Measurements from ENCODE around the gene ST14. TPM values are rescaled to one million over a fixed set of nuclear protein-coding genes. Genes with fewer than 3 reads are reported as not detected.

Gene ST14
- total RNA-seq, 2 experiments from 2014 or later: not detected

DNA sequence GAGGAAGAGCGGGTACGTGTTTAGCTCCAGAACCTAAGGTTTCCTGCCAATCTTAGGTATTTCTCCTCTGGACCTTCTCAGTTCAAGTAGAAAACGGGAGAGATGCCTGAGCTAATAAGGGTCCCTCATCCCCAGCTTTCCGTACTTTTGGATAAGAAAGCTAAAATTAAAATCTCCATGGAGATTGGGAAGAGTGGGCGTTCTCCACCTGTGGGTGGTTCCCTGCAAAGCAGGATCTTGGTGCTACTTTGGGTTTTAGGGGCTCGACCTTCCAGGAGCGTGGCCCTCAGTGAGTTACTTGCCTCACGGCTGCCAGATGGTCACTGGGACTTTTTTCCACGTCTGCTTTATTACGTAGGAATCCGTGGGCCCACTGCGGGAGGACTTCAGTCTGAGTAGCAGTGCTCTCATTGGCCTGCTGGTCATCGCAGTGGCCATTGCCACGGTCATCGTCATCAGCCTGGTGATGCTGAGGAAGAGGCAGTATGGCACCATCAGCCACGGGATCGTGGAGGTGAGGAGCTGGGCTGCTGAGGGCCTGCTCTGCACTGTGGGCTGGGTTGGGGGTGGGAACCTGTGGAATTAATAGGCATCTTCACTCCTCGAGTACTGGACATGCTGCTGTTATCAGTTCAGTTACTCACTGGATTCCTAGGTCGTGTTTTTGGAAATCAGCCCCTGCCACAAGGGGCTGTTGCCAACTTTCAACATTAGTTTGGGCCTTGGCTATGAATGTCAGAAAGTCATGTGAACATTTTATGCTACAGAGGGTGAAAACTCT, 17.8 kb upstream of the ST14 start:
- Mint-ChIP-seq H3K36me3 (ENCODE audit: low read depth) (no peaks in the 10 kb centered on the region), H3K9me3 (no peaks in the 10 kb centered on the region), H3K4me1 (peaks cover 6% of the 10 kb centered on the region), H3K27ac (no peak overlapping the region), H3K27me3 (no peaks in the 10 kb centered on the region), H3K4me3 (no peak overlapping the region)
- DNase-seq: no peak
- POLR2A ChIA-PET: no interaction called here
- CTCF ChIA-PET: no interaction called here

DNA sequence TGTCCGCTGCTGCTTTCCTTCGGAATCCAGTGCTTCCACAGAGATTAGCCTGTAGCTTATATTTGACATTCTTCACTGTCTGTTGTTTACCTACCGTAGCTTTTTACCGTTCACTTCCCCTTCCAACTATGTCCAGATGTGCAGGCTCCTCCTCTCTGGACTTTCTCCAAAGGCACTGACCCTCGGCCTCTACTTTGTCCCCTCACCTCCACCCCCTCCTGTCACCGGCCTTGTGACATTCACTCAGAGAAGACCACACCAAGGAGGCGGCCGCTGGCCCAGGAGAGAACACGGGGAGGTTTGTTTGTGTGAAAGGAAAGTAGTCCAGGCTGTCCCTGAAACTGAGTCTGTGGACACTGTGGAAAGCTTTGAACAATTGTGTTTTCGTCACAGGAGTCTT, 15.4 kb upstream of the ST14 start:
- no peak for DNase-seq
- Mint-ChIP-seq H3K36me3 (ENCODE audit: low read depth) (no peaks in the 10 kb centered on the region), H3K27ac (peak overlapping the region; percentile 27), H3K27me3 (no peaks in the 10 kb centered on the region), H3K4me1 (peaks cover 9% of the 10 kb centered on the region), H3K9me3 (no peaks in the 10 kb centered on the region), H3K4me3 (no peak overlapping the region)
- POLR2A ChIA-PET: no interaction called here
- CTCF ChIA-PET: interaction anchor here (2.7 kb wide), 1 partner anchor 12 kb away, joined by 9 read pairs; no protein-coding TSS in a partner anchor

DNA sequence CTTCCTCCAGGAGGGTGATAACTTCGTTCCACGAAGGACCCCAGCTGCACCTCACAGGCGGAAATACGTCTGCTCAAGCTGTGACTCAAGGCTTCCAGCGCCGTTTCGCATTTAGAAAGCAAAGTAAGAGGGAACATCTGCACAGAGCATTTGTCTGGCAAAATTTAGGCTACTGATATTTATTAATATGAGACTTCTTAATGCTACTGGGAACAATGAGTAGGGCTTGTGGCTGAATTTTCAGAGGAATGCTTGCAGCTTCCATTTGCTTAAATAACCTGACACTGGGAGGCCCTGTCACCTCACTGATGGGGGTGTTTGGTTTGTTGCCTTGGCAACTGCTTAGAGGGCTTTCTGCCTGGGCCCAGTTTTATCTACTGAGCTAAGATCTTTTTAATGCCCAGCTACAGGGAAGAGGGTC, 14.7 kb upstream of the ST14 start:
- DNase-seq: no peak
- POLR2A ChIA-PET: no interaction called here
- Mint-ChIP-seq H3K4me3 (no peak overlapping the region), H3K4me1 (peaks cover 9% of the 10 kb centered on the region), H3K27ac (no peak overlapping the region), H3K36me3 (ENCODE audit: low read depth) (no peaks in the 10 kb centered on the region), H3K9me3 (no peaks in the 10 kb centered on the region), H3K27me3 (no peaks in the 10 kb centered on the region)
- CTCF ChIA-PET: interaction anchor here (1.2 to 2.7 kb wide), 2 partner anchors 13 to 56 kb away, joined by 4 to 9 read pairs; no protein-coding TSS in a partner anchor

DNA sequence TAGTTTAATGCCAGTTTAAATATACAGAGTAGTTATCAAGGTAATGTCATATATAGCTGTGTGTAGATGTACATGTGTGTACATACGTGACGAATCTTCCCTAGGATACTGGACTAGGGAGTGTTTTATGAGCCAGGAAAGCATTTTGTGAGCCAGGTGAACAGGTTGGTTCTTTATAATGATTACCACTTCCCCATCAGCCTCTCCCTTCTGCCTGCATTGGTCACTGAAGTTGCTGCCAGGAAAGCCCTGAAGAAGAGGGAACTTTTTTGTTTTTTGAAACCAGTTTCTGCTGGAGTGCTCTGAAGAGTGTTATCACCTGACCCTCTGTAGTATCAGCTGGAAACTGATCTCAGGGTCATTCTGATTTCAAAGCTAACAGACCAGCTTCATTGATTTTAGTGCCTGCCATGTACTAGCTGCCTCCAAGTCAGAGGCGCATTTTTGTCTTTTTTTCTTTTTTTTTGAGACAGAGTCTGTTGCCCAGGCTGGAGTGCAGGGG, 14.2 kb upstream of the ST14 start:
- ChIA-PET POLR2A (no interaction called here), CTCF (interaction anchor here (0.8 to 2.7 kb wide), 4 partner anchors 13 to 56 kb away, joined by 3 to 9 read pairs (median 4); partner anchors contain the start of gene ST14)
- no peaks in the 10 kb centered on the region for H3K27me3 Mint-ChIP-seq
- DNase-seq: no peak
- H3K9me3 Mint-ChIP-seq: no peaks in the 10 kb centered on the region
- H3K4me1 Mint-ChIP-seq: peaks cover 9% of the 10 kb centered on the region
- H3K27ac Mint-ChIP-seq: no peak overlapping the region
- H3K4me3 Mint-ChIP-seq: no peak overlapping the region
- no peaks in the 10 kb centered on the region for H3K36me3 Mint-ChIP-seq (ENCODE audit: low read depth)

DNA sequence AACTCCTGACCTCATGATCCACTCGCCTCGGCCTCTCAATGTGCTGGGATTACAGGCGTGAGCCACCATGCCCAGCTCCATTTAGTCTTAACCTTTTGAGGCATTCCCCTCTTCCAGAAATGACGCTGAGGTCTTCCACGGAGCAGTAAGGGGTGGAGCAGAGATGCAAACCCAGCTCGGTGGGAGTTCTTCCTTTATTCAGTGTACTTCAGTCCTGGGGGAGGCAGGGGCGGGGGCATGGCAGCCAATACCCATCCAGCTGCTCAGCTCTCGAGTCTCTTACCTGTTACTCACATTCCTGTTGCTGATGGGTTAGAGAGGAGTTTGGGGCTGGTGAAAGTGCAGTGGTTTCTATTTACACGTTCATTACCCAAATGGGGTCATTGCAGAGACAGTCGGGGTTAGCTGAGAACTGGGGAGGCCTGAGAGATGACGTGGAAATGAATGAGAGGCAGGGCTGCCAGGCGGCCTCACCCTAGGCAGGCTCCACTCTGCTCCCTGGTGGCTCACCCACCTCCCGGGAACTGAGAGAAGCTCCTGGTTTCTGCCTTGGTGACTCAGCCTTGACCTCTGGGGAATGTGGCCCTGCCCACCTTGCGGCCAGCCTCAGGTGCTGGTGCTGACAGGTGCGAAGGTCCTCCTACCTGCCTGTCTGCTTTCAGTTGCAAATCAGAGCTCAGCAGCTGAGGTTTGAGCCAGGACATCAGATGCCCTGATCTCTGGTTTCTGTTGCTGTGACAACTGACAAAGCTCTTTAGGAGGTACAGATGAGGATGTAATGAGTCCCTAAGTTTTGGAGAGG, 13.4 kb upstream of the ST14 start:
- Mint-ChIP-seq H3K27me3 (no peaks in the 10 kb centered on the region), H3K36me3 (ENCODE audit: low read depth) (no peaks in the 10 kb centered on the region)

DNA sequence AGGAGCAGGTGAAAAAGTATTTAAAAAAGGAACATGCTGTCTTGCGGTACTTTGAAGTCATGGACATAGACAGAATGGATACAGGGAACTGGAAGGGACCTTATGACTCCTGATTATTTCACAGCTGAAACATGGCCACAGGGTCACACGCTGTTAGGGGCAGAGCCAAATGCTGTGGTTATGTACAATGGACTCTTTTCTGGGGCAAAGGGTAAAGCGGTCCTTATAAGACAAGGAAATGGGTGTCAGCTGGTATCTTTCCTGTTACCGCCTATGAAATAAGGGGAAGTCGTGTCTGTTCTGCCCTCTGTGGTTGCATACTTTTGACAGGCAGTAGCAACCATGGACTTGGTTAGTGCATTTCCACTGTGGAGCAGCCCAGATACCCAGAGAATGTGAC, 12.8 kb upstream of the ST14 start:
- Mint-ChIP-seq H3K4me3 (no peak overlapping the region), H3K27me3 (no peaks in the 10 kb centered on the region), H3K36me3 (ENCODE audit: low read depth) (no peaks in the 10 kb centered on the region), H3K27ac (peak overlapping the region; percentile 7), H3K4me1 (peaks cover 9% of the 10 kb centered on the region), H3K9me3 (no peaks in the 10 kb centered on the region)
- peak; percentile 29 for DNase-seq
- ChIA-PET POLR2A (no interaction called here), CTCF (interaction anchor here (0.6 to 2.7 kb wide), 3 partner anchors 13 to 753 kb away, joined by 3 to 9 read pairs (median 3); partner anchors contain the start of gene ST14)

More for the DNA sequence above, 13.4 kb upstream of the ST14 start:
- CTCF ChIA-PET: interaction anchor here (0.8 to 2.7 kb wide), 4 partner anchors 13 to 55 kb away, joined by 3 to 9 read pairs (median 4); partner anchors contain the start of gene ST14
- no peak overlapping the region for H3K4me3 Mint-ChIP-seq
- H3K4me1 Mint-ChIP-seq: peaks cover 9% of the 10 kb centered on the region
- POLR2A ChIA-PET: no interaction called here
- no peak for DNase-seq
- H3K9me3 Mint-ChIP-seq: no peaks in the 10 kb centered on the region
- H3K27ac Mint-ChIP-seq: peak overlapping the region; percentile 7

DNA sequence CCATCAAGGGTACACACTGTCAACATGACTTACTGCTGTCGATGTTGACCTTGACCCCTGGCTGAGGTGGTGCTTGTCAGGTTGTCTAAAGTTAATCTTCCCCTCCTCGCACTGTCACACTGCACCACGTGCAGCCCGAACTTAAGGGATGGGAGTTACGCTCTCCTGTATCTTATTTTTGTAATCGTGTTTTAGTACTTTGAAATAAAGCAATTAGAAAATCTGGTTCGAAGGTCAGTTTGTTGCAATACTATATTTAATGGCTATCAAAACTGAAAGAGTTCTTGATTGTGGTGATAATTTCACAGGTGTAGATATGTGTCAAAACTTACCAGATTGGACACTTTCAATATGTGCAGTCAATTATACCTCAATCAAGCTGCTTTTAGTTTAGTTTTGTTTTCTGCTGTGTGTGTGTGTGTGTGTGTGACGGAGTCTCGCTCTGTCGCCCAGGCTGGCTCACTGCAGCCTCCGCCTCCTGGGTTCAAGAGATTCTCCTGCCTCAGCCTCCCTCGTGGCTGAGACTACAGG, 10.7 kb upstream of the ST14 start:
- Mint-ChIP-seq H3K4me1 (peaks cover 9% of the 10 kb centered on the region), H3K9me3 (no peaks in the 10 kb centered on the region), H3K27me3 (no peaks in the 10 kb centered on the region), H3K4me3 (no peak overlapping the region), H3K27ac (no peak overlapping the region), H3K36me3 (ENCODE audit: low read depth) (no peaks in the 10 kb centered on the region)
- ChIA-PET CTCF (interaction anchor here (1.5 kb wide), 1 partner anchor 12 kb away, joined by 5 read pairs; no protein-coding TSS in a partner anchor), POLR2A (no interaction called here)
- DNase-seq: no peak

DNA sequence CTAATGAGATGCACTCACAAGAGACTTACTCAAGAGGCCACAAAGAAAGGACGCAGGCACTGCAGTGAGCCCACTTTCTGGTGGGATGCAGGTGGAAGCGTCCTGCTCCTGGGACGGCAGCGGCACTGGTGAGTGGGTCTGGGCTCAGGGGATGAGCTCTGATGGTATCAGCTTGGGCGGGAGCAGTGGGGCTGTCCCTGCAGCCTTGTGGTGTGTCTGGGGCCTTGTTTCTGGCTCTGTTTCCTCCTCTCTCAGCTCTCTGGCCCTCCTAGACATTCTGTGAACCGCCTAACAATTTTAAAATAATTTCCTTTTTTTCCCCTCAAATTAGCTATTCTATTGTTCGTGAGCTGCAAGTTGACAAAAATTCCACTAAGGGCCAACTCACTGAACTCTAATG, 8.8 kb upstream of the ST14 start:
- POLR2A ChIA-PET: no interaction called here
- no peaks in the 10 kb centered on the region for H3K36me3 Mint-ChIP-seq (ENCODE audit: low read depth)

DNA sequence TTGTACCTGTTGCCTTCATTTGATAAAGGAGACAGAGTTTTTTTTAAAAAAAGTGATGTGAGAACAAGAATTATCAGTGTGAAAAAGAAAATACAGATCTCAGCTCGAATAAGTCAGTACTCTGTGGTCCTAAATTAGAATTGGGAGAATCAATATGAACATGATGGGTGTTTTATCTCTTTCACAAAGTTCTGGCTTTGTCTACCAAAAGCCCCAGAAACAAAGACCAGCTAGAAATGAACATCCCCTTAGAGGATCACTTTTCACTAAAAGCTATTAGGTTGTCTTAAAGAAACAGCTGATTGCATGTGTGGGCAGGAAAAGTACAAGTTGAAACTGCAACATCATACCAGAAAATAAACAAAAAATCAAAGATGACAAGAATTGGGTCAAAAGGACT, 8.4 kb upstream of the ST14 start:
- ChIA-PET POLR2A (no interaction called here), CTCF (interaction anchor here (1.0 kb wide), 1 partner anchor 20 kb away, joined by 4 read pairs; no protein-coding TSS in a partner anchor)
- Mint-ChIP-seq H3K4me3 (no peak overlapping the region), H3K4me1 (peaks cover 7% of the 10 kb centered on the region), H3K27me3 (peaks cover 4% of the 10 kb centered on the region), H3K36me3 (ENCODE audit: low read depth) (no peaks in the 10 kb centered on the region), H3K9me3 (no peaks in the 10 kb centered on the region), H3K27ac (no peak overlapping the region)
- DNase-seq: no peak

More for the DNA sequence above, 8.8 kb upstream of the ST14 start:
- Mint-ChIP-seq H3K4me3 (no peak overlapping the region), H3K9me3 (no peaks in the 10 kb centered on the region), H3K4me1 (peaks cover 9% of the 10 kb centered on the region), H3K27ac (no peak overlapping the region), H3K27me3 (peaks cover under 1% of the 10 kb centered on the region)
- CTCF ChIA-PET: interaction anchor here (1.0 kb wide), 1 partner anchor 19 kb away, joined by 4 read pairs; no protein-coding TSS in a partner anchor
- DNase-seq: no peak

DNA sequence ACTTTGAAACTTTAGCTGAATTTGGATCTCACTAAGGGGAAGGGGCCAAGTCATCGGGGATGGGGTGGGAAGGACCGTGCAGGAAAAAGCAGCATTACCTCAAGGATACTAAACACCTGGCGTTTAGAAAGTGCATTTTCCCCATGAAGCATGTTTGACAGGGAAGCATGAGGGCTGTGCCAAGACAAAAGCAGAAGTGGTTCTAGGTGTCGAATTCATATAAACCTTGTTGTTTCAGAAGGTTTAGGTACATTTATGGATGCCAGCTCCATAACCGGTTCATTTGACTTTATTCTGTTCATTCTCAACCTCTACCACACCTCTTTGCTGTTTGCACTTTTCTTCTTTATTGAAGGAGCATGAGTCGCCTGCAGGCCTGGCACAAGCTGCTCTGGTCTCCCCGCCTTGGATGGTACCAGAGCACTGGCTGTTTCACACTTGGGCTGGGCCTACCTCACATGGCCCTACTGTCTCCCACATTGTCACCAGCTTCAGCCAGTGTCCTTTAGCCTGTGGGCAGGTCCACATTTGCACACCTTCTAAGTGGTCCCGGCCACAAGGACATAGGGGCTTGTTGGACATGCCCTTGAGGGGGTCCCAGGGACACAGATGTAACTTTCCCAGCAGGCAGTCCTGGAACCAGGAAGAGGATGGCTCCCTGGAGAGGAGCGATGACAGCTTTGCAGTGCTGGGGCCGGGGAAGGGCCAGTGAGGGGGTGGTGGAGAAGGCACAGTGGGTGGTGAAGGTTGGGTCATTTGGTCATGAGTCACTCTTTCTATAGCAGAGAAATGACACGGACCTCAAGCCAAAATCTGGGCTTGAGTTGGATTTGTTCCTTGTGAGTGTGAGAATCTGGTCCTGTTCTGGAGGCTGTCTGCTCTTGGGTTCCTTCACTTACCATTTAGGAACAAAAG, 3.2 kb upstream of the ST14 start:
- no peaks in the 10 kb centered on the region for H3K36me3 Mint-ChIP-seq (ENCODE audit: low read depth)
- H3K27me3 Mint-ChIP-seq: peaks cover 42% of the 10 kb centered on the region
- H3K4me3 Mint-ChIP-seq: no peak overlapping the region
- H3K27ac Mint-ChIP-seq: no peak overlapping the region
- no peaks in the 10 kb centered on the region for H3K9me3 Mint-ChIP-seq
- peaks cover 10% of the 10 kb centered on the region for H3K4me1 Mint-ChIP-seq
- ChIA-PET CTCF (interaction anchor here (0.8 kb wide), 1 partner anchor 56 kb away, joined by 3 read pairs; no protein-coding TSS in a partner anchor), POLR2A (interaction anchor here (0.6 kb wide), 1 partner anchor 87 kb away, joined by 3 read pairs; no protein-coding TSS in a partner anchor)
- DNase-seq: no peak

DNA sequence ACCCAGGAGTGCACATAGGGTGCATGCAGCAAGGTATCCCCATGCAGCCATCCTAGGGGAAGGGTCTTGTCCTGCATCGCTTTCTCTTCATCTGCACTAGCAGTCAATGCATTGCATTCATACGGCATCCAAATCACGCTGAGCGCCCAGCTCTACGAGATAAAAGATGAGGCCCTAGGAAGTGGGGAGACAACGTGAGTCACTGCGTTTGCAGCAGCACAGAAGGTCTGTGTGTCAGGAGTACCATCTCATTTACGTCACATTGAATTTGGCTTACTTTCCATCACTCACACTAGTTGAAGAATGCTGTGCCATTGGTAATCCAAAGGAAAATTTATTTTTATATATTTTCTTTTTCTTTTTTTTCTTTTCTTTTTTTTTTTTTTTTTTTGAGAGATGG, 2.5 kb upstream of the ST14 start:
- POLR2A ChIA-PET: no interaction called here
- H3K36me3 Mint-ChIP-seq (ENCODE audit: low read depth): no peaks in the 10 kb centered on the region
- H3K27ac Mint-ChIP-seq: no peak overlapping the region
- no peak for DNase-seq
- H3K9me3 Mint-ChIP-seq: no peaks in the 10 kb centered on the region
- H3K4me1 Mint-ChIP-seq: peaks cover 10% of the 10 kb centered on the region
- CTCF ChIA-PET: interaction anchor here (0.8 kb wide), 1 partner anchor 56 kb away, joined by 3 read pairs; no protein-coding TSS in a partner anchor
- H3K4me3 Mint-ChIP-seq: no peak overlapping the region
- peaks cover 50% of the 10 kb centered on the region for H3K27me3 Mint-ChIP-seq

DNA sequence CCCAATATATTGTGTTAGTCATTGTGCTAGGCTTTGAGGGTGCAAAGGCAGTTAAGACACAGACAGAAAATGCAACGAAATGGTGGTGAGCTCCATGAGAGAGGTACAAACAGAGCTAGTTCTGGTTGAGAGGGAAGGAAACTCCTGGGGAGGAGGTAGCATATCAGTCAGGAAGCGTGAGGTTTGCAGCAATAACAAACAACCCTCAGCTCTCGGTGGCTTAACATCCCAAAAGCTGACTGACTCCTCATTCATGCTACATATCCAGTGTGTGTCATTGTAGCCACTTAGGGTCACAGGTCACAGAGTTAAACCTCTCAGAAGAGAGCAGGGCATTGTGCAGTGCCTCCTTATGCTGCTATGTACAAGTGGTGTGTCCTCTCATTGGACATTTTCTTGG, 1.7 kb upstream of the ST14 start:
- H3K27me3 Mint-ChIP-seq: peaks cover 54% of the 10 kb centered on the region

More for the DNA sequence above, 1.7 kb upstream of the ST14 start:
- Mint-ChIP-seq H3K9me3 (no peaks in the 10 kb centered on the region), H3K27ac (no peak overlapping the region), H3K4me3 (no peak overlapping the region), H3K36me3 (ENCODE audit: low read depth) (no peaks in the 10 kb centered on the region), H3K4me1 (peaks cover 10% of the 10 kb centered on the region)
- ChIA-PET POLR2A (no interaction called here), CTCF (no interaction called here)
- DNase-seq: no peak

Measured in activated CD4-positive, alpha-beta T cell treated with anti-CD3 and anti-CD28 coated beads, Interleukin-2, amount 10 ng/mL, durations not matched to agents 7 days and 5 days (primary cell).